ENCODE measurements around the gene STMN1.
"Not testable (repeated sequence)": the region's sequence is repeated elsewhere in the genome, so short reads cannot be mapped to it uniquely, and the experiment has no call there.

Gene STMN1

DNA sequence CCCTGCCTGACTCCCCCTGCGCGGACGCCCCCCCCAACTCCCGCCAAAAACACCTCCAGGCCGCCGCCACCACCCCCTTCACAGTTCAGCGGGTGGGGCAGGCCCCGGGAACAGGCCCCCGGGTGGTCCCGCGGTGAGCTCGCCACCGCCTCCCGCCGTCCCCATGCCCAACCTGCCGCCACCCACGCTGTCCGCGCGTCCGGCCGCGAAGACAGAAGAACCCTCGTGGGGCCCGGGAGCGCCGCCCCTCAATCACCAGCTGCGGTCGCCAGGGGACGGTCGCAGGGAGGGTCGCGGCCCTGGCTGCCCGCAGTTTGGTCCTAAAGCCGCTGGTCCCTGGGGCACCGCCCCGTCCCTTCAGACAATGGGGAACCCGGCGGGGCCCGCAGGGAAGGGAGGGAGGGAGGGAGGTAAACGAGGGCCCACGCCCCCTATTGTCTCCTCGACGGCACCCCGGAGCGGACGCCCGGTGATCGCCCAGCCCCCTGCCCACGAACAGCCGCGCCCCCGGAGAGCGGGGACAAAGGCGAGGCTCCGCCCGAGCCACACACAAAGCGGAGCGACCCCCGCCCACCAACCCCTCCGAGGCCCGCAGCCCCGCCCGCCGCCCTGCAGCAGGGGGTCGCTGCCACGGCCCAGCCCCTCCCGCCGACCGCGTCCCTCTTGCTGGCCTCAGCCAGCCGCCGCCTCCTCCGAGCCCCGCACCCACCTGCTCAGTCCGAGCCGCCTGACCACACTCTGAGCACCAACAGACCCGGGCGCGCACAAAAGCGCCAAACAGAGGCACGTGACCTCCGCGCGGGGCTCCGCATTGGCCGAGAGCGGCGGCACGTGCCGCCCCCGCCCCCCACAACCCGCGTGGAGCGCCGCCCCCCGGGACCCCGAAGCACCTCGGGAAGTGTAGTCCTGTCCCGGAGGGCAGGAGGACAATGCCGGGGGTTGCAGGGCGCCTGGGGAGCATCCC, at the start of gene STMN1:
Gene STMN1, minus strand, starts transcription at position 740 of the 964 bp plus-strand sequence. CDS start 1,743 bp downstream, outside the sequence.
- DNase-seq (ENCODE audit: low read depth in 1 of 2, low spot score in 1 of 2): peak; percentile 75 to 81

DNA sequence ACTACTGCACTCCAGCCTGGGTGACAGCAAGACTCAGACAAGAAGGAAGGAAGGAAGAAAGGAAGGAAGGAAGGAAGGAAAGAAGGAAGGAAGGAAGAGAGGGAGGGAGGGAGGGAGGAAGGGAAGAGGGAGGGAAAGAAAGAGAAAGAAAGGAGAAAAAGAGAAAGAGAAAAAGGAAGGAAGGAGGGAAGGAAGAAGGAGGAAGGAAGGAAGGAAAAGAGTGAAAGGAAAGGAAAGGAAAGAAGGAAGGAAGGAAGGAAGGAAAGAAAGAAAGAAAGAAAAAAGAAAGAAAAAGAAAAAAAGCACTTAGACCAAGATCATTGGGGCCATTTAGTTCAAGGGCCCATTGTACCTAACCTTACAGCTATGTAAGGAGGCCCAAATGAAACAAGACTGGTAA, 49.3 kb upstream of the STMN1 start:
- DNase-seq (ENCODE audit: low read depth in 1 of 2, low spot score in 1 of 2): no peak

DNA sequence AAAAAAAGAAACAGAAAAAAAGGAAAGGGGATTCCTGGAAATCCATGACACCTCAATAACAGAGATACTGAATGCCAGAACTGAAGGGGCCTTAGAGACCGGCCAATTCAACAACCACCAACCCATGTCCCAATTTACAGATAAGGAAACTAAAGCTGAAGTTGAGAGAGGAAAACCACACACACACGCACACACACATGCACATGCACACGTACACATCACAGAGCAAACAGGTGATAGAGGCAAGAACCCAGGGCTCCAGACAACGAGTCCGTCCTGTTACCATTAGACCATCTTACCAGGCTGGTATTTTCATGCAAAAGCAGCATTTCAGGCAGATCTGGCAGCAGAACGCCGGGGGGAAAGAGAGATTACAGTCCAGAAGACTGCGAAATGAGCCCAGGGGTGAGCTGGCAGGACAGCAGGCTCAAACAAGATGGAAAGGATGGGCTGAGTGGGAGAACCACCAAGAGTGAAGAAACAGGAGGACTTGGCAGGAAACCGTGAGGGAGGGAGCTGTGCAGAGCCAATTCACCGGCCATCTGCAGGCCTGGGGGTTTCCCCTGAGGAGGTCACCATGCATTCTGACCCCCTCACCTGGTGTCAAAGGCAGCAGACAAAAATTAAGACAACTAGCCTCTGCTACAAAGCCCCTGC, 48.2 kb upstream of the STMN1 start:
- no peak for DNase-seq (ENCODE audit: low read depth in 1 of 2, low spot score in 1 of 2)

GRCh38 chr1:25952841-25953401, 46.7 kb upstream of the STMN1 start:
- DNase-seq (ENCODE audit: low read depth in 1 of 2, low spot score in 1 of 2): no peak

DNA sequence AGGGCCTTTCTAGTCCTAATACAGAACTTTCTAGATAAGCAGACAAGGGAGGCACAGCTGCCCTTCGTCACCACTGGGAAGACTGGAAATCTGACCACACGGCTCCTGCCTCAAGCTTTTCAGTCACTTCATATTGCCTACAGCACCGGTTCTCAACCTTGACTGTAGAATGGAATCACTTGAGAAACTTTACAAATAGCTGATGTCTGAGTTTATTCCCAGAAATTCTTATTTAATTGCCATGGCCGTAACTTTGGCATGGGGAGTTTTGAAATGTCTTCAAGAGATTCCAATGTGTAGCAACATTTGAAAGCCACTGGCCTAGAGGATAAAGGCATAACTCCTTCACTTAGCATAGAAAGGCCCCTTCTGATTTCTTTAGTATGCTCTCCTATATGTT, 42.4 kb upstream of the STMN1 start:
- no peak for DNase-seq (ENCODE audit: low read depth in 1 of 2, low spot score in 1 of 2)

GRCh38 chr1:25947027-25947426, 40.8 kb upstream of the STMN1 start:
- no peak for DNase-seq (ENCODE audit: low read depth in 1 of 2, low spot score in 1 of 2)

DNA sequence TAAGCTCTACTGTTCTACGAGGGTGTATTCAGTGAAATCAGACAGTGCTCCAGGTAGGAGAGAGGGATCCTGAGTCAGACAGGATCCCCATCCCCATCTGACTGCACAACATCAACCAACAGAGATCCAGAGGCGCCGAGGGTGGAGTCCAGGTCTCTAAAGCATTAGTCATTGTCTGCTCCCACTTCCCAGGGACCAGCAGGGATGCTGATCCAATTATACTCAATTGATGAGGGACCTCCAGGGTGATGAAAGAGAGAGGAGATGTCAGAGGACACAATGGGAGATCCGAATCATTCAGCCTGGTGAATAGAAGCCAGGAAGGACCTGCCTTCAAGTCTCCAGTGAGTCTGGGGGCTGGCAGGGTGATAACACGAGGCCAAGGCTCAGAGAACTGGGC, 39.5 kb upstream of the STMN1 start:
- no peak for DNase-seq (ENCODE audit: low read depth in 1 of 2, low spot score in 1 of 2)

DNA sequence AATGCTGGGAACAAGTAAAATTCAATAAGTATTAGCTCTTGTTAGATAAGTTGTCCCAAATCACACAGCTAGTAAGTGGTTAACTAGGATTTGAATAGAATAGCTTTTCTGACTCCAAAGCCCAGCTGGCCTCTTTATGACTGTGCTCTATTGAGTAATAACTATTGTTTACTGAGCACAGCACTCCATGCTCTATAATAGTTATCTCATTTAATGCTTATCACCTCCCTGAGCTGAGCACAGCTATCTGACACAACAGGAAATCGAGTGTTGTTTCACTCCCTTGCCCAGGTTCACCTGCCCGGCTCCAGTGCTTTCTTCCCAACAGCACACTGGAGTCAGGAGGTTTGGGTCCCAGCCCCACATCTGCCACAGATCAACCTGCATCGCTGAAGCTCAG, 38.8 kb upstream of the STMN1 start:
- DNase-seq (ENCODE audit: low read depth in 1 of 2, low spot score in 1 of 2): no peak

GRCh38 chr1:25943511-25943910, 37.3 kb upstream of the STMN1 start:
- not testable (repeated sequence) for DNase-seq (ENCODE audit: low read depth in 1 of 2, low spot score in 1 of 2)

DNA sequence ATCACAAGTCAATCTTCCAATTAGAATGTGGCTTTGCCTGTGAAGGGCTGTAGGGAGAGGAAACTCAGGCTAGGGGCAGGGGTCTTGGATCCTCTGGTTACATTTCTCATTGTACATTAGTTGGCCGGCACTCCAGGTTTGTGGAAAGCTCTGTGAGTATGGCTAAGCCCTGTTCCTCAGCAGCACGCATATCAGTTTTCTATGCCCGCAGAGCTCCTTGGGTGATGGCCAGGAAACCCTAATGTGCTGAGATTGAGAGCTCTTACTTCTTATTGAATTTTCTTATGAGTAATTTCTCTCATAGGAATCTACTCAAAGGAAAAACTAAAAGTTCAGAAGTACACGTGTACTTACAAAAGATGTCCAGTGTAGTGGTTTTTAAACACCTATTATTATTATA, 30.7 kb upstream of the STMN1 start:
- no peak for DNase-seq (ENCODE audit: low read depth in 1 of 2, low spot score in 1 of 2)

DNA sequence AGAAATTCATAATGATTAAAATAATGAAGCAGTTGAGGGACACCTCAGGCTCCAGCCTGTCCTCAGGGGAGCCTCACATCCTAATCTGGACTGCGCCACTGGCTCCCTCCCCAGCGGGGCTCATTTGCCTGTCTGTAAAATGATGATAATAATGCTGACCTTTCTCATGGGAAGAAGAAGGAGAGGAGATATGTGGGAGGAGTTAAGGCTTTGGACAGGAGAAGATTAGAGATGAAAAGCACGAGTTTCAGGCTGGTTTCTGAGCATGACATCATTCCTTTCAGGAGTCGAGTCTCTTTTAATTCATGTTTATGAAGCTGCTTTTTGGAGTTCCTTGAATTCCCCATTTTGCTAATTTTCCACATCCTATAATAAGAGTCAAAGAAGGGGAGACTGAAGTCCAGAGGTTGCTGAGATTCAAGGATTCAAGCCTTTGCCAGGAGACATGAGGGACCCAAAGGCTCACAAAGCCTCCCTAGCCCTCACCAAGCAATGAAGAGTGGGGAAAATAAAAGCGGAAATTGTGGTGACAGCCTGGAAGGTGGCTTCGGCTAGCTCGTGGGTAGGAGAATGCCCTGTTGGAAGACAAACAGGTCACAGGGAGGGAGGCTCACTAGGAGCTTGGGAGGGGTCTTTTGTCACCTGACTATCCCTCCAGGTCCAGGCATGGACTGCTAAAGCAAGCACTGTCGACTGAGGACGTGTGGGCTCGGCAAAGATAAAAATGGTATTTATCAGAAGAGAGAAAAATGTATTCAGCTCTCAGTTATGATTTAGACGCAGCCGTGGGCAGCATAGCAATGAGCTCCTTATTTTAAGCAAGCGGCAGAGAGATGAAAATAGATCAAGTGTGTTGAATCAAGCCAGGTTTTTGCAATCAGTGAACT, 27.5 kb upstream of the STMN1 start:
- DNase-seq (ENCODE audit: low read depth in 1 of 2, low spot score in 1 of 2): no peak

GRCh38 chr1:25932811-25933400, 26.7 kb upstream of the STMN1 start:
- DNase-seq (ENCODE audit: low read depth in 1 of 2, low spot score in 1 of 2): not testable (repeated sequence)

DNA sequence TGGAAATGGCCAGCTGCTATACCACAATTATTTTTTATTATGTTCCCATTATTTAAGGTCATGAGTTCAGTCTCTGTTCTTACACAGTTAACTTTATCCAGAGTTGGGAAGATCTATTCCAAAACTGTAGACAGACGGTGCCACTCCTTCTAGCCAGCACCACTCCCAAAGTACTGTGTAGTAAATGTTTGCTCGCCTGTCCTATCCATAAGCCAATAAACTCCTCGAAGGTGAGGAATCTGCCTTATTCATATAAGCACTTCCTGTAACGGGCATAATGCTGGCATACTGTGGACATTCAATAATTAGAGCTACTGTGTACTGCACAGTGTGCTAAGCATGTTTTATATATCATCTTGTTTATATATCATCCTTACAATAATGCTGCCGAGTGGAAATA, 26.1 kb upstream of the STMN1 start:
- no peak for DNase-seq (ENCODE audit: low read depth in 1 of 2, low spot score in 1 of 2)

GRCh38 chr1:25929016-25929415, 22.8 kb upstream of the STMN1 start:
- no peak for DNase-seq (ENCODE audit: low read depth in 1 of 2, low spot score in 1 of 2)

- no peak for DNase-seq (ENCODE audit: low read depth in 1 of 2, low spot score in 1 of 2)
Measured at GRCh38 chr1:25927521-25928265, 21.5 kb upstream of the STMN1 start.

DNA sequence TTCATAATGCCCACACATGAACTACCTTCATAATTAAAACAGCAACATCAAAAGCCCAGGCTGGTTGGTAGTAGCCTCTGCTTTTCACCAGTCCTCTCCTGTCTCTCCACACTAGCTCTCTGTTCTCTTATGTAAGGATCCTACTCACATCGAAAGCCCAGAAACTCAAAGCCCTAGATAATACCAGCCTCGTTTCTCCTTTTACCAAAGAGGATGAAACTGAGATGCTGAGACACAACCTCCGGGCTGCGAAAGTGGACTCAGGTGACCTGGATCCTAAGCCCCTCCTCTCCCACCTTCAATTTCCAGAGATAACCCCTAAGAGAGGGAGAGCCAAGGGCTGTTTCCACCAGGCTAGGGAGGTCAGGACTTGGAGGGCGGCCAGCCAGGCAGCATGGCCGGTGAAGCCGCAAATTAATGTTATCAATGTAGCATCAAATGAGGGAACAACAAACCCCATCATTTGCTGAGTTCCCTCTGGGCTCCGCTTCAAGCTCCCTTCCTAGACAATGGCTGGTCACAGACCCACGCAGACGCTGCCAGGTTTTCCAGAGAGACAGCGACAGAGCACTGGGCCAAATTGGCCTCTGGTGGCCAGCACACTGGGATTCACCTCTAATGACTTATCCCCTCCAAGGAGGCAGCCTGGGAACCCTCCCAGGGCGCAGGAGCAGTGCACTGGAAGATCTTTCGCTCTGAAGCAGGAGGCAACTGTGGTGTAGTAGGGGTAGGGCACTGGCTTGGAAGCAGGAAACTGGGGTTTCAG, 20.7 kb upstream of the STMN1 start:
- no peak for DNase-seq (ENCODE audit: low read depth in 1 of 2, low spot score in 1 of 2)

- no peak for DNase-seq (ENCODE audit: low read depth in 1 of 2, low spot score in 1 of 2)
Measured at GRCh38 chr1:25924454-25924853, 18.2 kb upstream of the STMN1 start.

- no peak for DNase-seq (ENCODE audit: low read depth in 1 of 2, low spot score in 1 of 2)
Measured at GRCh38 chr1:25922971-25923552, 16.8 kb upstream of the STMN1 start.
